RWPE2 (cell line): ENCODE data around the gene KLHL33.

Experiments used
- ATAC-seq: fragments of 200-7000 bp; cut with Tn5 transposase; 3 replicates; pipeline ENCODE4 v1.9.1; 2021; ENCODE audit warnings: low read depth
- DNase-seq: peaks from one replicate; pipeline ENCODE4 v3.0.0-alpha.2; 2020; ENCODE audit warnings: low spot score
- H3K27ac ChIP-seq: fragments of 450-650 bp; 2 replicates; pipeline ENCODE4 v1.5.1; 2017; ENCODE audit warnings: mild to moderate bottlenecking; ENCODE audit not compliant: poor library complexity, severe bottlenecking
- H3K27me3 ChIP-seq: fragments of 250-450 bp; sonication (Bioruptor Pico); 2 replicates; pipeline ENCODE4 v1.5.1; 2021; ENCODE audit warnings: mild to moderate bottlenecking, moderate library complexity; ENCODE audit not compliant: insufficient read depth, poor library complexity, severe bottlenecking
- H3K36me3 ChIP-seq: fragments of 250-450 bp; sonication (Bioruptor Pico); 2 replicates; pipeline ENCODE4 v1.5.1; 2020; ENCODE audit warnings: low read depth, mild to moderate bottlenecking, moderate library complexity
- H3K4me1 ChIP-seq: fragments of 250-450 bp; sonication (Bioruptor Pico); 2 replicates; pipeline ENCODE4 v1.5.1; 2021; ENCODE audit warnings: mild to moderate bottlenecking, moderate library complexity; ENCODE audit not compliant: insufficient read depth, poor library complexity, severe bottlenecking
- H3K4me3 ChIP-seq: fragments of 250-450 bp; sonication (Bioruptor Pico); 2 replicates; pipeline ENCODE4 v1.5.1; 2021; ENCODE audit warnings: mild to moderate bottlenecking, moderate library complexity; ENCODE audit not compliant: severe bottlenecking
- H3K9me3 ChIP-seq: fragments of 250-450 bp; sonication (Bioruptor Pico); 2 replicates; pipeline ENCODE4 v1.5.1; 2021; ENCODE audit warnings: mild to moderate bottlenecking, moderate library complexity; ENCODE audit not compliant: severe bottlenecking
- CTCF ChIP-seq: fragments of 450-650 bp; IDR thresholded peaks from one replicate; pipeline ENCODE4 v1.5.1; 2017; ENCODE audit warnings: mild to moderate bottlenecking, moderate library complexity; ENCODE audit not compliant: poor library complexity, severe bottlenecking

KLHL33 gene

GRCh38 chr14:20412876-20413743 lies 22.9 kb downstream of the KLHL33 start, which contains the start of gene TEP1:
TEP1 (minus strand) TSS chr14:20413501; CDS start chr14:20408439, 5,062 bp downstream.
- Histone ChIP-seq H3K4me3 (peak within 1 kb of the TSS; percentile 79), H3K27ac (peak within 1 kb of the TSS; percentile 74), H3K4me1 (peaks cover 3% of the 10 kb centered on the region), H3K27me3 (no peaks in the 10 kb centered on the region), H3K9me3 (no peaks in the 10 kb centered on the region), H3K36me3 (peaks cover 2% of the 10 kb centered on the region; the same call in 1 of the 2 replicates)
- no peak for TF ChIP-seq CTCF
- DNase-seq (peak; percentile 93), ATAC-seq (peak; percentile 95)

GRCh38 chr14:20412411-20412810 lies 23.6 kb downstream of the KLHL33 start:
- no peak for ATAC-seq

GRCh38 chr14:20409226-20409625 lies 26.7 kb downstream of the KLHL33 start:
- H3K36me3 ChIP-seq, result peaks cover 32% of the 10 kb centered on the region
- peaks cover 3% of the 10 kb centered on the region for H3K4me1 ChIP-seq
- no peak overlapping the region for H3K27ac ChIP-seq
- no peak for TF ChIP-seq CTCF
- no peak overlapping the region for H3K4me3 ChIP-seq
- no peaks in the 10 kb centered on the region for H3K27me3 ChIP-seq
- DNase-seq (no peak), ATAC-seq (no peak)
- no peaks in the 10 kb centered on the region for H3K9me3 ChIP-seq

More at GRCh38 chr14:20412411-20412810, 23.6 kb downstream of the KLHL33 start:
- DNase-seq, result no peak
- Histone ChIP-seq H3K4me1 (peaks cover 3% of the 10 kb centered on the region), H3K27ac (peak overlapping the region; percentile 74), H3K27me3 (no peaks in the 10 kb centered on the region), H3K36me3 (peaks cover 9% of the 10 kb centered on the region), H3K4me3 (peak overlapping the region; percentile 79), H3K9me3 (no peaks in the 10 kb centered on the region)
- TF ChIP-seq CTCF, result no peak

GRCh38 chr14:20403521-20403920 lies 32.4 kb downstream of the KLHL33 start:
- no peak for TF ChIP-seq CTCF
- H3K4me1 ChIP-seq, result peaks cover 17% of the 10 kb centered on the region
- ATAC-seq, result no peak
- no peak overlapping the region for H3K4me3 ChIP-seq
- no peaks in the 10 kb centered on the region for H3K27me3 ChIP-seq
- no peaks in the 10 kb centered on the region for H3K9me3 ChIP-seq
- no peak overlapping the region for H3K27ac ChIP-seq
- no peak for DNase-seq
- H3K36me3 ChIP-seq, result peaks cover 79% of the 10 kb centered on the region
